Measurements from ENCODE around the gene ANO2.
"Not testable (repeated sequence)": the region's sequence is repeated elsewhere in the genome, so short reads cannot be mapped to it uniquely, and the experiment has no call there.

Gene ANO2

GRCh38 chr12:5718073-5718472 is 227.0 kb downstream of the ANO2 start:
- no peak for FAIRE-seq

GRCh38 chr12:5716976-5717375 is 228.1 kb downstream of the ANO2 start:
- FAIRE-seq, result no peak

GRCh38 chr12:5716201-5716600 is 228.9 kb downstream of the ANO2 start:
- no peak for FAIRE-seq

- FAIRE-seq, result no peak
These were observed 230.0 kb downstream of the ANO2 start for GRCh38 chr12:5715021-5715420.

- FAIRE-seq, result no peak
These were observed 231.4 kb downstream of the ANO2 start for GRCh38 chr12:5713599-5714081.

- FAIRE-seq, result peak; percentile 4
These were observed 234.7 kb downstream of the ANO2 start for GRCh38 chr12:5710260-5710878.

GRCh38 chr12:5708371-5708770 is 236.7 kb downstream of the ANO2 start:
- FAIRE-seq, result no peak

GRCh38 chr12:5706247-5706646 is 238.8 kb downstream of the ANO2 start:
- no peak for FAIRE-seq

GRCh38 chr12:5705791-5706190 is 239.3 kb downstream of the ANO2 start:
- no peak for FAIRE-seq

- FAIRE-seq, result no peak
These were observed 250.2 kb downstream of the ANO2 start for GRCh38 chr12:5694759-5695409.

GRCh38 chr12:5692850-5693249 is 252.2 kb downstream of the ANO2 start:
- FAIRE-seq, result no peak

- no peak for FAIRE-seq
These were observed 253.1 kb downstream of the ANO2 start for GRCh38 chr12:5691943-5692342.

GRCh38 chr12:5690240-5690639 is 254.8 kb downstream of the ANO2 start:
- FAIRE-seq, result no peak

- FAIRE-seq, result no peak
These were observed 255.3 kb downstream of the ANO2 start for GRCh38 chr12:5689773-5690172.

GRCh38 chr12:5688226-5688625 is 256.8 kb downstream of the ANO2 start:
- FAIRE-seq, result no peak

GRCh38 chr12:5685935-5686334 is 259.1 kb downstream of the ANO2 start:
- no peak for FAIRE-seq

- no peak for FAIRE-seq
These were observed 260.1 kb downstream of the ANO2 start for GRCh38 chr12:5684989-5685388.

- no peak for FAIRE-seq
These were observed 262.5 kb downstream of the ANO2 start for GRCh38 chr12:5682581-5682980.

- FAIRE-seq, result no peak
These were observed 266.9 kb downstream of the ANO2 start for GRCh38 chr12:5678176-5678575.

- not testable (repeated sequence) for FAIRE-seq
These were observed 275.4 kb downstream of the ANO2 start for GRCh38 chr12:5669624-5670023.

- no peak for FAIRE-seq
These were observed 279.4 kb downstream of the ANO2 start for GRCh38 chr12:5665615-5666014.

GRCh38 chr12:5661811-5662210 is 283.2 kb downstream of the ANO2 start:
- FAIRE-seq, result no peak

GRCh38 chr12:5660238-5660637 is 284.8 kb downstream of the ANO2 start:
- FAIRE-seq, result no peak

- FAIRE-seq, result peak; percentile 88
These were observed 286.6 kb downstream of the ANO2 start for GRCh38 chr12:5658339-5658941.
